GM19397 (cell line): Measurements from ENCODE around the gene MCOLN1.
"Not testable (repeated sequence)": the region's sequence is repeated elsewhere in the genome, so short reads cannot be mapped to it uniquely, and the experiment has no call there.

ENCODE experiments used
- ATAC-seq: cut with Tn5 transposase; IDR thresholded peaks from one replicate; pipeline ENCODE4 v1.9.1; 2021; ENCODE audit warnings: mild to moderate bottlenecking, moderate library complexity; ENCODE audit not compliant: unreplicated experiment

Gene MCOLN1

GRCh38 chr19:7562646-7563393 is 40.4 kb downstream of the MCOLN1 start:
- ATAC-seq: no peak

GRCh38 chr19:7564866-7565265 is 42.4 kb downstream of the MCOLN1 start:
- ATAC-seq: no peak

GRCh38 chr19:7565332-7565731 is 42.9 kb downstream of the MCOLN1 start:
- no peak for ATAC-seq

- no peak for ATAC-seq
Observed at GRCh38 chr19:7570761-7571160, 48.3 kb downstream of the MCOLN1 start.

GRCh38 chr19:7575434-7576040 is 53.1 kb downstream of the MCOLN1 start:
- ATAC-seq: no peak

GRCh38 chr19:7577422-7577821 is 55.0 kb downstream of the MCOLN1 start:
- not testable (repeated sequence) for ATAC-seq

GRCh38 chr19:7578127-7578526 is 55.7 kb downstream of the MCOLN1 start:
- no peak for ATAC-seq

GRCh38 chr19:7579182-7579581 is 56.8 kb downstream of the MCOLN1 start:
- ATAC-seq: no peak

GRCh38 chr19:7582446-7582845 is 60.0 kb downstream of the MCOLN1 start:
- no peak for ATAC-seq
